Mammary epithelial cell (primary cell): ENCODE measurements around the gene MAP4.

Experiments
- EZH2 ChIP-seq: IDR thresholded peaks from 2 replicates; pipeline ENCODE4 v1.6.1; 2012; ENCODE audit warnings: low read length, inconsistent platforms, borderline replicate concordance
- TF ChIP-seq, protein P1 (sequence below), 2 donors: IDR thresholded peaks in 1 of 2; conservative IDR thresholded peaks in 1 of 2; 2 replicates each; pipeline ENCODE4 v1.5.1; 2011 to 2012; ENCODE audit warnings: inconsistent platforms in 2 of 2, low read length in 2 of 2, mild to moderate bottlenecking in 2 of 2, control low read depth in 1 of 2, low read depth in 1 of 2; ENCODE audit not compliant: insufficient read depth in 1 of 2; ENCODE audit errors: extremely low read depth in 1 of 2

DNA sequence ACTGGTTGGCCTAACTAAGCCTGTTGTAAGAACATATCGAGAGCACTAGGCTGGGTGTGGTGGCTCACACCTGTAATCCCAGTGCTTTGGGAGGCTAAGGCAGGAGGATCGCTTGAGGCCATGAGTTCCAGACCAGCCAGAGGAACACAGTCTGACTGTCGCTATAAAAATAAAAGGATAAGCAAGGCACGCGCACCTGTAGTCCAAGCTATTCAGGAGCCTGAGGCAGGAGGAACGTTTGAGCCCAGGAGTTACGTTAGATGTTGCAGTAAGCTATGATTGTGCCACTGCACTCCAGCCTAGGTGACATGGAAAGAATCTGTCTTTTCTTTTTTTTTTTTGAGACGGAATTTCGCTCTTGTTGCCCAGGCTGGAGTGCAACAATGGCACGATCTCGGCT, 24.9 kb downstream of the MAP4 start:
- no peak for TF ChIP-seq EZH2
- TF ChIP-seq, protein P1, sequence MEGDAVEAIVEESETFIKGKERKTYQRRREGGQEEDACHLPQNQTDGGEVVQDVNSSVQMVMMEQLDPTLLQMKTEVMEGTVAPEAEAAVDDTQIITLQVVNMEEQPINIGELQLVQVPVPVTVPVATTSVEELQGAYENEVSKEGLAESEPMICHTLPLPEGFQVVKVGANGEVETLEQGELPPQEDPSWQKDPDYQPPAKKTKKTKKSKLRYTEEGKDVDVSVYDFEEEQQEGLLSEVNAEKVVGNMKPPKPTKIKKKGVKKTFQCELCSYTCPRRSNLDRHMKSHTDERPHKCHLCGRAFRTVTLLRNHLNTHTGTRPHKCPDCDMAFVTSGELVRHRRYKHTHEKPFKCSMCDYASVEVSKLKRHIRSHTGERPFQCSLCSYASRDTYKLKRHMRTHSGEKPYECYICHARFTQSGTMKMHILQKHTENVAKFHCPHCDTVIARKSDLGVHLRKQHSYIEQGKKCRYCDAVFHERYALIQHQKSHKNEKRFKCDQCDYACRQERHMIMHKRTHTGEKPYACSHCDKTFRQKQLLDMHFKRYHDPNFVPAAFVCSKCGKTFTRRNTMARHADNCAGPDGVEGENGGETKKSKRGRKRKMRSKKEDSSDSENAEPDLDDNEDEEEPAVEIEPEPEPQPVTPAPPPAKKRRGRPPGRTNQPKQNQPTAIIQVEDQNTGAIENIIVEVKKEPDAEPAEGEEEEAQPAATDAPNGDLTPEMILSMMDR (conservative IDR thresholded peaks at IDR 0.05 in 1 of 2, IDR thresholded peaks at IDR 0.05 in 1 of 2; ENCODE audit: extremely low read depth in 1 of 2, insufficient read depth in 1 of 2, low read depth in 1 of 2, low read length in 2 of 2): no peak
